NCI-H187 (cell line): ENCODE data around the gene EGFL8.
"Not testable (repeated sequence)": the region's sequence is repeated elsewhere in the genome, so short reads cannot be mapped to it uniquely, and the experiment has no call there.

ENCODE experiments used
- DNase-seq, 2 experiments: peaks; one replicate each; lab custom pipeline; 2025; lab: John Stamatoyannopoulos, UW

Gene EGFL8

GRCh38 chr6:32164295-32164694, at the start of gene EGFL8:
Gene EGFL8 (plus strand): TSS chr6:32164595. CDS start chr6:32166166, 1,571 bp downstream.
- no peak for DNase-seq

- no peak for DNase-seq
Observed at GRCh38 chr6:32114796-32115195, 49.6 kb upstream of the EGFL8 start.

GRCh38 chr6:32115623-32116022, 48.8 kb upstream of the EGFL8 start:
- no peak for DNase-seq

- DNase-seq, result no peak
Observed at GRCh38 chr6:32116674-32117073, 47.7 kb upstream of the EGFL8 start.

- DNase-seq, result no peak
Observed at GRCh38 chr6:32117461-32117860, 46.9 kb upstream of the EGFL8 start.

GRCh38 chr6:32118782-32119628, 45.4 kb upstream of the EGFL8 start:
- peak in 1 of 2 experiments; percentile 12 for DNase-seq

- DNase-seq, result no peak
Observed at GRCh38 chr6:32120573-32121059, 43.8 kb upstream of the EGFL8 start.

GRCh38 chr6:32123681-32124080, 40.7 kb upstream of the EGFL8 start:
- no peak for DNase-seq

- DNase-seq, result no peak
Observed at GRCh38 chr6:32126880-32127279, 37.5 kb upstream of the EGFL8 start.

GRCh38 chr6:32127409-32127716, 37.0 kb upstream of the EGFL8 start:
- no peak for DNase-seq

GRCh38 chr6:32127717-32128592, 36.4 kb upstream of the EGFL8 start, which contains the start of gene ATF6B:
Gene ATF6B (minus strand): TSS chr6:32128246. CDS start chr6:32128207, 39 bp downstream.
- peak; percentile 83 to 95 for DNase-seq

- no peak for DNase-seq
Observed at GRCh38 chr6:32128751-32129296, 35.6 kb upstream of the EGFL8 start.

GRCh38 chr6:32129297-32130088, 34.9 kb upstream of the EGFL8 start:
- DNase-seq, result no peak

- DNase-seq, result no peak
Observed at GRCh38 chr6:32131439-32131948, 32.9 kb upstream of the EGFL8 start.

- DNase-seq, result no peak
Observed at GRCh38 chr6:32132110-32132509, 32.3 kb upstream of the EGFL8 start.

GRCh38 chr6:32133786-32134185, 30.6 kb upstream of the EGFL8 start:
- no peak for DNase-seq

GRCh38 chr6:32137454-32137853, 26.9 kb upstream of the EGFL8 start:
- DNase-seq, result no peak

- DNase-seq, result no peak
Observed at GRCh38 chr6:32139590-32139989, 24.8 kb upstream of the EGFL8 start.

GRCh38 chr6:32140420-32141046, 23.9 kb upstream of the EGFL8 start:
- DNase-seq, result no peak

GRCh38 chr6:32144238-32144637, 20.2 kb upstream of the EGFL8 start:
- DNase-seq, result not testable (repeated sequence)

GRCh38 chr6:32146287-32146686, 18.1 kb upstream of the EGFL8 start:
- no peak for DNase-seq
